ENCODE data around the gene ASB16.

ASB16 gene

DNA sequence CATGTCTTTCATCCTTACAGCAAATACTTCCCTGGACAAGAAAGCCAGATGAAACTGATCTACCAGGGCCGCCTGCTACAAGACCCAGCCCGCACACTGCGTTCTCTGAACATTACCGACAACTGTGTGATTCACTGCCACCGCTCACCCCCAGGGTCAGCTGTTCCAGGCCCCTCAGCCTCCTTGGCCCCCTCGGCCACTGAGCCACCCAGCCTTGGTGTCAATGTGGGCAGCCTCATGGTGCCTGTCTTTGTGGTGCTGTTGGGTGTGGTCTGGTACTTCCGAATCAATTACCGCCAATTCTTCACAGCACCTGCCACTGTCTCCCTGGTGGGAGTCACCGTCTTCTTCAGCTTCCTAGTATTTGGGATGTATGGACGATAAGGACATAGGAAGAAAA is 20.0 kb downstream of the ASB16 start:
- no peak for DNase-seq

GRCh38 chr17:44191369-44191768 is 20.9 kb downstream of the ASB16 start:
- no peak for DNase-seq

- DNase-seq: no peak
These were observed 21.5 kb downstream of the ASB16 start for GRCh38 chr17:44191941-44192496.

GRCh38 chr17:44192750-44193149 is 22.2 kb downstream of the ASB16 start:
- no peak for DNase-seq

DNA sequence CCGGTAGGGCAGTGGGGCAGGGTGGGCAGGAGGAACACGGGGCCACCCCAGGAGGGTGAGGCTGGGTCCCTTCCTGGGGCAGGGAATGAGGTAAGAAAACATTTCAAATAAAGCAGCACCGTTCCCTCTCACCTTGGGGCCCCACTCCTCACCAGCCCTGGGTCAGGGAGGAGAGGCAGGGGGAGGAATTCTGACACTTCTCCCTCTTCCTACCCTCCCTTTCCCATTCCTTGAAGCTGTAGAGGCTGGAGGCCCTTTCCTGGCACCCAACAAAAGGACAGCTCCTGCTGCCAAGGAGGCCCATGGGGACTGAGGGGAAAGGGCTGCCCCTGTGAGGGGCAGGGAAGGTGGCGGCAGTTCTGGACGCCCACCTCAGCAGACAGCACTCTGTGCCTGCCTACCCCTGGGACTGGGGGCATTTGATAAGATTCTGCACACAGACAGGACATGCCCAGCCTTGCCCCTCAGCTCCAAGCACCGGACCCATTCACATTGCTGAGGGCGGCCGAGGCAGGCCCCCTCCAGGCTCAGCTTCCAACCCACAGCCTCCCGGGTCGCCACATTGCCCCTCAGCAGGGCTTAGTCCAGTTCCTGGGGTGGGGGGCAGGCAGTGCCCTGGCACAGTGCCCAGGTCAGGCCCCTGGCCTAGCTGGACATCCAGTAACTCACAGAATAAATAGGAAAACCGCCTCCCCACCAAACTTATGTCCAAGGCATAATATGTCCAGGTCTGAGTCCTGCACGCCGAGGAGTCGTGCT is 23.0 kb downstream of the ASB16 start:
- no peak for DNase-seq

DNA sequence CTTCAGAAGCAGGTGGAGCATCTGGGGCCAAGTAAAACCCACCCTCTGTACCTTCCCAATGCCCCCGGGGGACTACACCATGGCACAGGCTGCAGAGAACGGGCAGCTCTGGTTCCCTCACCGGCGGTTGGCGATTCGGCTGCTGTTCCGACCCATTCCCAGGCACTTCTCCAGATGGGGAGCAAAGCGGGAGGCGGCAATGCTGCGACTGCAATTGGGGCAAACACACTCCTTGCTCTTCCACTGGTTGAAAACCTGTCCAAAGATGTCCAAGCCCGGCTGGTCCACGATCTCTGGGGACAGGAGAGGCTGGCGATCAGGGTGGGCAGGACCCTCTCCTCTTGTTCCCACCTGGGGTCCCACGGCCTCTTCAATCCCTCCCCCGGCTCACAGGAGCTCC is 26.6 kb downstream of the ASB16 start:
- no peak for DNase-seq

- DNase-seq: no peak
These were observed 27.6 kb downstream of the ASB16 start for GRCh38 chr17:44197980-44198720.

- peak; percentile 57 for DNase-seq
These were observed 28.4 kb downstream of the ASB16 start for GRCh38 chr17:44198721-44199552.

- DNase-seq: peak; percentile 98
These were observed 29.3 kb downstream of the ASB16 start, which contains the start of gene ATXN7L3 for GRCh38 chr17:44199553-44200477. Gene ATXN7L3, minus strand, starts transcription at chr17:44199884. Its CDS starts 1,814 bp downstream, at chr17:44198070.

- no peak for DNase-seq
These were observed 30.1 kb downstream of the ASB16 start for GRCh38 chr17:44200478-44201155.

DNA sequence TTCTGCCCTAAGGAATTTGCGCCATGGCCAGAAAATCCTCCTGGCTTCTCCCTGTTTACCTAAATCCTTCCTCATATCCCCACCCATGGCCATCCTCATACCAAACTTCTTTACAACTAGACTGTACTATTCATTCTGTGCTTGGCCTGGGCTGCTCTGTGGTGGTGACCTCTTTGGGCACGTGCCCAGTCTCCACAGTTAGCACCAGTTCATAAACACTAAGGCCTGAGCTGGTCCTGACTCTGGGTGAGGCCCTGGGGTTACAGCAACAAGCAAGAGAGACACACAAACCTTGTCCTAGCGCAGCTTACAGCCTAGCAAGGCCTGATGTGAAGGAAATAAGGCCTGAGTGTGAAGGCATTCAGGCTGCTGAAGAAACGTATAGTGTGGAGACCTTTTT is 32.3 kb downstream of the ASB16 start:
- DNase-seq: no peak

GRCh38 chr17:44203731-44204440 is 33.4 kb downstream of the ASB16 start:
- peak; percentile 33 for DNase-seq

DNA sequence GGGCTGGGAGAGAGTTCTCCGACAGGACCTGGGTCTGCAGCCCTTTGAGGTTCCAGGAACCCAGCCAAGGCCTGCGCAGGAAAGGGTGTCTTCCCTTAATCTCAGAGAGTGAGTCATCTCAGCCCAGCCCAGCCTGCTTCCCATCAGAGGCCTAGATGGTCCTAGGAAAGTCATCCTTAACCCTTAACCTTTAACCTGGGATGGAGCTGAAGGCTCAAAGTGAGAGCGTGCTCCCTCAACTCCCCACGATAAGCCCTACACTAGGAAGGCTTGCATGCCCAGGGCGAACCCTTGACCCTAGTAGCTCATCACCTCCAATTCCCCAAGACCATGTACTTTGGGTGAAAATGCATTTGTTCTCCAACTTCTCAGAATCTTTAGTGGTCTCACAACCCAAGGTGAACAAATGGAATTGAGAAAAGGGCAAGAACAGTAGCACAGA is 34.0 kb downstream of the ASB16 start:
- no peak for DNase-seq

DNA sequence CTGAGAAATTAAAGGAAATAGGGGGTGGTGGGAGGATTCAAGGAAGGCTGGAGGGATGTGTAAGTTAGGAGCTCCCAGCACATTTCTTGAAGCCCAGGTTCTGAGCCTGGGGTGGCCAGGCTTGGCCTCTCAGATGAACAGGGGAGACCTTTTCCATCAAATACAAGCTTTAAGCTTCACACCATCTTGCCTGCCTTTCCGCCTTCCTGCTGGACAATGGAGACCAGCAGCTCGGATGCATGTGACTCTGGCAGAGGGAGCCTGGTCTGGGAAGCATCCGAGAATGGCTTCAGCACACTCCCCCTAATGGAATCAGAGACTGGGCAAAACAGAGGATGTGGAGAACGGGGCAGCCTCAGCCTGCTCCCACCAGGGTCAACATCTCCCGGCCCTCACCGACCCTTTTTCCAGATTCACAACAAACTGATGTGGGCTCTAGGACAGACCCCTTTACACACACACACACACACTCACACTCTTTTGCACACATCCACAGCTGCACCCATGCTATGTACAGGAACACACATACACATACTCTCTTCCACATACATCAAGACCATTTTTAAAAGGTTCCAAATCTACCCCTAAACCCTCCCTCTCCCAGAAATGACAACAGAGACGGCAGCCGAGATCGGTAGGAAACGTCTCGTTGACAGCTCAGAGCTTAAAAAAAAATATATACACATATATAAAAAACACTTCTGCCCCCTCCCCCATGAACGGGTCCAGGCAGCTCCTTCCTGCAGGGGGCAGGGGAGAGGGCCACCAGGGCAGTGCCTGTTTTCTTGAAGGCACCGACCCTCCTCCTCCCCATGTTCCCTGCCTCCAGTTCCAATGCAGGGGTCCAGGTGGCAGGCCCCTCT is 35.7 kb downstream of the ASB16 start:
- DNase-seq: no peak

- DNase-seq: no peak
These were observed 36.3 kb downstream of the ASB16 start for GRCh38 chr17:44206825-44207155.

- no peak for DNase-seq
These were observed 36.8 kb downstream of the ASB16 start for GRCh38 chr17:44207319-44207718.

- no peak for DNase-seq
These were observed 37.2 kb downstream of the ASB16 start for GRCh38 chr17:44207743-44208142.

GRCh38 chr17:44209786-44210341 is 39.4 kb downstream of the ASB16 start:
- DNase-seq: no peak

All from NCI-H774 (cell line).